ENCODE results near the gene HNRNPM.
"Not testable (repeated sequence)": the region's sequence is repeated elsewhere in the genome, so short reads cannot be mapped to it uniquely, and the experiment has no call there.

Gene HNRNPM

GRCh38 chr19:8410718-8411117 is 34.1 kb upstream of the HNRNPM start:
- H3K4me3 ChIP-seq (ENCODE audit: low read length); H3K4me1 ChIP-seq (ENCODE audit: insufficient read depth, low read length); H3K27me3 ChIP-seq (ENCODE audit: insufficient read depth, low read length); H3K36me3 ChIP-seq (ENCODE audit: insufficient read depth, low read length); H2AFZ ChIP-seq (ENCODE audit: low read depth, low read length); H3K9me3 ChIP-seq (ENCODE audit: low read length): not testable (repeated sequence)

GRCh38 chr19:8412783-8413628 is 31.8 kb upstream of the HNRNPM start, which contains the start of gene MARCHF2:
Gene MARCHF2 (plus strand): TSS chr19:8413305. CDS start chr19:8421841, 8,536 bp downstream.
- H3K4me3 ChIP-seq (ENCODE audit: low read length): peak within 1 kb of the TSS; percentile 63
- peaks cover 2% of the 10 kb centered on the region for H3K4me1 ChIP-seq (ENCODE audit: insufficient read depth, low read length)
- H2AFZ ChIP-seq (ENCODE audit: low read depth, low read length): peak within 1 kb of the TSS; percentile 27
- H3K9me3 ChIP-seq (ENCODE audit: low read length): no peaks in the 10 kb centered on the region
- no peaks in the 10 kb centered on the region for H3K36me3 ChIP-seq (ENCODE audit: insufficient read depth, low read length)
- H3K27me3 ChIP-seq (ENCODE audit: insufficient read depth, low read length): no peaks in the 10 kb centered on the region

- H2AFZ ChIP-seq (ENCODE audit: low read depth, low read length): peak overlapping the region; percentile 27
- H3K27me3 ChIP-seq (ENCODE audit: insufficient read depth, low read length): no peaks in the 10 kb centered on the region
- peak overlapping the region; percentile 63 for H3K4me3 ChIP-seq (ENCODE audit: low read length)
- H3K36me3 ChIP-seq (ENCODE audit: insufficient read depth, low read length): no peaks in the 10 kb centered on the region
- no peaks in the 10 kb centered on the region for H3K9me3 ChIP-seq (ENCODE audit: low read length)
- H3K4me1 ChIP-seq (ENCODE audit: insufficient read depth, low read length): peaks cover 2% of the 10 kb centered on the region
Observed at GRCh38 chr19:8413629-8413995, 31.2 kb upstream of the HNRNPM start.

GRCh38 chr19:8416796-8417195 is 28.0 kb upstream of the HNRNPM start:
- Histone ChIP-seq H2AFZ (ENCODE audit: low read depth, low read length) (no peak overlapping the region), H3K27me3 (ENCODE audit: insufficient read depth, low read length) (no peaks in the 10 kb centered on the region), H3K36me3 (ENCODE audit: insufficient read depth, low read length) (peaks cover 3% of the 10 kb centered on the region), H3K4me1 (ENCODE audit: insufficient read depth, low read length) (peaks cover 2% of the 10 kb centered on the region), H3K9me3 (ENCODE audit: low read length) (no peaks in the 10 kb centered on the region), H3K4me3 (ENCODE audit: low read length) (no peak overlapping the region)

GRCh38 chr19:8421484-8422461 is 23.0 kb upstream of the HNRNPM start:
- H3K4me3 ChIP-seq (ENCODE audit: low read length): no peak overlapping the region
- H2AFZ ChIP-seq (ENCODE audit: low read depth, low read length): no peak overlapping the region
- H3K27me3 ChIP-seq (ENCODE audit: insufficient read depth, low read length): no peaks in the 10 kb centered on the region
- peaks cover 10% of the 10 kb centered on the region for H3K4me1 ChIP-seq (ENCODE audit: insufficient read depth, low read length)
- H3K36me3 ChIP-seq (ENCODE audit: insufficient read depth, low read length): peaks cover 9% of the 10 kb centered on the region
- H3K9me3 ChIP-seq (ENCODE audit: low read length): no peaks in the 10 kb centered on the region

DNA sequence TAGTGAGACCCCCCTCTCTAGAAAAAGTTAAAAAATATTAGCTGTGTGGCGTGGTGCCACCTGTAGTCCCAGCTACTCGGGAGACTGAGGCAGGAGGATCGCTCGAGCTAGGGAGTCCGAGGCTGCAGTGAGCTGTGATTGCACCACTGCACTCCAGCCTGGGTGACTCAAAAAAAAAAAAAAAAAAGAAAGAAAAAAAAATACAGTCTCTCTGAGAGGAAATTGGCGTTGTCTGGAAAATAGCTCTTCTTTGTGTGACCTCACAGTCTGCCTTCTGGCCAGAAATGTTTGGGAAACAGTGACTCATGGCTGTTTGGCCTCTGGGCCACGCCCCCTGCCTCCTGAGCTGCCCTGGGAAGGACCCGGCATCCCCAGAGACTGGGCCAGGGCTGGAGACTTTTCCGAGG is 21.0 kb upstream of the HNRNPM start:
- no peaks in the 10 kb centered on the region for H3K9me3 ChIP-seq (ENCODE audit: low read length)
- H3K27me3 ChIP-seq (ENCODE audit: insufficient read depth, low read length): no peaks in the 10 kb centered on the region
- peaks cover 10% of the 10 kb centered on the region for H3K4me1 ChIP-seq (ENCODE audit: insufficient read depth, low read length)
- no peak overlapping the region for H3K4me3 ChIP-seq (ENCODE audit: low read length)
- peaks cover 9% of the 10 kb centered on the region for H3K36me3 ChIP-seq (ENCODE audit: insufficient read depth, low read length)
- H2AFZ ChIP-seq (ENCODE audit: low read depth, low read length): no peak overlapping the region

GRCh38 chr19:8425331-8425730 is 19.4 kb upstream of the HNRNPM start:
- H2AFZ ChIP-seq (ENCODE audit: low read depth, low read length); H3K4me3 ChIP-seq (ENCODE audit: low read length); H3K9me3 ChIP-seq (ENCODE audit: low read length); H3K27me3 ChIP-seq (ENCODE audit: insufficient read depth, low read length); H3K36me3 ChIP-seq (ENCODE audit: insufficient read depth, low read length): not testable (repeated sequence)
- peaks cover 10% of the 10 kb centered on the region for H3K4me1 ChIP-seq (ENCODE audit: insufficient read depth, low read length)

GRCh38 chr19:8426283-8426682 is 18.5 kb upstream of the HNRNPM start:
- Histone ChIP-seq H3K27me3 (ENCODE audit: insufficient read depth, low read length) (no peaks in the 10 kb centered on the region), H3K4me3 (ENCODE audit: low read length) (no peak overlapping the region), H3K9me3 (ENCODE audit: low read length) (no peaks in the 10 kb centered on the region), H3K4me1 (ENCODE audit: insufficient read depth, low read length) (peaks cover 10% of the 10 kb centered on the region), H3K36me3 (ENCODE audit: insufficient read depth, low read length) (peaks cover 13% of the 10 kb centered on the region), H2AFZ (ENCODE audit: low read depth, low read length) (no peak overlapping the region)

GRCh38 chr19:8429044-8429443 is 15.7 kb upstream of the HNRNPM start:
- Histone ChIP-seq H3K4me1 (ENCODE audit: insufficient read depth, low read length) (peaks cover under 1% of the 10 kb centered on the region), H2AFZ (ENCODE audit: low read depth, low read length) (no peak overlapping the region), H3K9me3 (ENCODE audit: low read length) (no peaks in the 10 kb centered on the region), H3K36me3 (ENCODE audit: insufficient read depth, low read length) (peaks cover 7% of the 10 kb centered on the region), H3K27me3 (ENCODE audit: insufficient read depth, low read length) (no peaks in the 10 kb centered on the region), H3K4me3 (ENCODE audit: low read length) (no peak overlapping the region)

- Histone ChIP-seq H3K36me3 (ENCODE audit: insufficient read depth, low read length) (peaks cover 7% of the 10 kb centered on the region), H3K27me3 (ENCODE audit: insufficient read depth, low read length) (no peaks in the 10 kb centered on the region), H3K4me3 (ENCODE audit: low read length) (no peak overlapping the region), H2AFZ (ENCODE audit: low read depth, low read length) (no peak overlapping the region), H3K9me3 (ENCODE audit: low read length) (no peaks in the 10 kb centered on the region), H3K4me1 (ENCODE audit: insufficient read depth, low read length) (no peaks in the 10 kb centered on the region)
Observed at GRCh38 chr19:8429826-8430225, 14.9 kb upstream of the HNRNPM start.

DNA sequence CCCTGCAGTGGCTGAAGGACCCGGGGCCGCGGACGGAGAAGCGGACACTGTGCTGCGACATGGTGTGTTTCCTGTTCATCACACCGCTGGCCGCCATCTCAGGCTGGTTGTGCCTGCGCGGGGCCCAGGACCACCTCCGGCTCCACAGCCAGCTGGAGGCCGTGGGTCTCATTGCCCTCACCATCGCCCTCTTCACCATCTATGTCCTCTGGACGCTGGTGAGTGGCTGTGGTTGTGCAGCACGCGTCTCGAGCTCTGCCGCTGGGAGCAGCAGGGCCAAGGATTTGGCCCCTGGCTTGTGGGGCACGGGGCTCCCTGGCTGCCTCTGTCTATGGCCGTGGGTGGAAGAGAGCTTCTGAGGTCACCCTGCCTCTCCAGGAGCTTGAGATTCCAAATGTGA is 14.1 kb upstream of the HNRNPM start:
- H2AFZ ChIP-seq (ENCODE audit: low read depth, low read length): no peak overlapping the region
- no peaks in the 10 kb centered on the region for H3K4me1 ChIP-seq (ENCODE audit: insufficient read depth, low read length)
- no peaks in the 10 kb centered on the region for H3K9me3 ChIP-seq (ENCODE audit: low read length)
- no peaks in the 10 kb centered on the region for H3K27me3 ChIP-seq (ENCODE audit: insufficient read depth, low read length)
- peaks cover 7% of the 10 kb centered on the region for H3K36me3 ChIP-seq (ENCODE audit: insufficient read depth, low read length)
- no peak overlapping the region for H3K4me3 ChIP-seq (ENCODE audit: low read length)

GRCh38 chr19:8438236-8438635 is 6.5 kb upstream of the HNRNPM start:
- no peaks in the 10 kb centered on the region for H3K36me3 ChIP-seq (ENCODE audit: insufficient read depth, low read length)

More at GRCh38 chr19:8438236-8438635, 6.5 kb upstream of the HNRNPM start:
- H3K9me3 ChIP-seq (ENCODE audit: low read length): no peaks in the 10 kb centered on the region
- H2AFZ ChIP-seq (ENCODE audit: low read depth, low read length): no peak overlapping the region
- peaks cover 7% of the 10 kb centered on the region for H3K4me1 ChIP-seq (ENCODE audit: insufficient read depth, low read length)
- no peaks in the 10 kb centered on the region for H3K27me3 ChIP-seq (ENCODE audit: insufficient read depth, low read length)
- no peak overlapping the region for H3K4me3 ChIP-seq (ENCODE audit: low read length)
